Measurements from ENCODE around the gene ADAMTS20. TPM values are rescaled to one million over a fixed set of nuclear protein-coding genes. Genes with fewer than 3 reads are reported as not detected.

The ADAMTS20 gene
- total RNA-seq, 4 donors from 2014 or later = not detected

GRCh38 chr12:43318021-43318420 is 234.0 kb downstream of the ADAMTS20 start:
- DNase-seq (ENCODE audit: low spot score in 2 of 2) = no peak
- Histone ChIP-seq H3K4me3 (no peak overlapping the region), H3K27ac (no peak overlapping the region), H3K27me3 (no peaks in the 10 kb centered on the region), H3K9me3 (no peaks in the 10 kb centered on the region), H3K36me3 (no peaks in the 10 kb centered on the region), H3K4me1 (no peaks in the 10 kb centered on the region)
- no peak for TF ChIP-seq CTCF (IDR thresholded peaks at IDR 0.05)
- TF ChIP-seq POLR2AphosphoS5 (IDR thresholded peaks at IDR 0.05) = no peak
- no peak for TF ChIP-seq POLR2A (IDR thresholded peaks at IDR 0.05)
- no peak for TF ChIP-seq EP300 (IDR thresholded peaks at IDR 0.05)
- WGBS = 67% methylated on average over 4 of the region's 4 CpGs

GRCh38 chr12:43317156-43317555 is 234.8 kb downstream of the ADAMTS20 start:
- H3K27ac ChIP-seq = no peak overlapping the region
- no peaks in the 10 kb centered on the region for H3K36me3 ChIP-seq

GRCh38 chr12:43316520-43316919 is 235.5 kb downstream of the ADAMTS20 start:
- Histone ChIP-seq H3K4me3 (no peak overlapping the region), H3K27me3 (no peaks in the 10 kb centered on the region), H3K9me3 (no peaks in the 10 kb centered on the region), H3K36me3 (no peaks in the 10 kb centered on the region), H3K4me1 (no peaks in the 10 kb centered on the region), H3K27ac (no peak overlapping the region)
- DNase-seq (ENCODE audit: low spot score in 2 of 2) = no peak
- TF ChIP-seq POLR2A (IDR thresholded peaks at IDR 0.05) = no peak
- no peak for TF ChIP-seq EP300 (IDR thresholded peaks at IDR 0.05)
- no peak for TF ChIP-seq POLR2AphosphoS5 (IDR thresholded peaks at IDR 0.05)
- TF ChIP-seq CTCF (IDR thresholded peaks at IDR 0.05) = no peak
- WGBS = 86% methylated on average over 1 of the region's 1 CpG

More at GRCh38 chr12:43317156-43317555, 234.8 kb downstream of the ADAMTS20 start:
- 73% methylated on average over 3 of the region's 3 CpGs for WGBS
- Histone ChIP-seq H3K9me3 (no peaks in the 10 kb centered on the region), H3K4me3 (no peak overlapping the region), H3K4me1 (no peaks in the 10 kb centered on the region), H3K27me3 (no peaks in the 10 kb centered on the region)
- DNase-seq (ENCODE audit: low spot score in 2 of 2) = no peak
- no peak for TF ChIP-seq EP300 (IDR thresholded peaks at IDR 0.05)
- TF ChIP-seq CTCF (IDR thresholded peaks at IDR 0.05) = no peak
- no peak for TF ChIP-seq POLR2AphosphoS5 (IDR thresholded peaks at IDR 0.05)
- no peak for TF ChIP-seq POLR2A (IDR thresholded peaks at IDR 0.05)

- Histone ChIP-seq H3K27me3 (no peaks in the 10 kb centered on the region), H3K36me3 (no peaks in the 10 kb centered on the region), H3K4me1 (no peaks in the 10 kb centered on the region), H3K27ac (no peak overlapping the region), H3K9me3 (no peaks in the 10 kb centered on the region), H3K4me3 (no peak overlapping the region)
- TF ChIP-seq CTCF (IDR thresholded peaks at IDR 0.05) = no peak
- no peak for TF ChIP-seq POLR2AphosphoS5 (IDR thresholded peaks at IDR 0.05)
- TF ChIP-seq POLR2A (IDR thresholded peaks at IDR 0.05) = no peak
- TF ChIP-seq EP300 (IDR thresholded peaks at IDR 0.05) = no peak
- no peak for DNase-seq (ENCODE audit: low spot score in 2 of 2)
Measured at GRCh38 chr12:43315961-43316360, 236.0 kb downstream of the ADAMTS20 start.

GRCh38 chr12:43312991-43313505 is 239.0 kb downstream of the ADAMTS20 start:
- no peaks in the 10 kb centered on the region for H3K27me3 ChIP-seq
- no peak overlapping the region for H3K4me3 ChIP-seq
- WGBS = 73% methylated on average over 4 of the region's 4 CpGs
- no peak for TF ChIP-seq POLR2A (IDR thresholded peaks at IDR 0.05)
- no peak for TF ChIP-seq POLR2AphosphoS5 (IDR thresholded peaks at IDR 0.05)
- no peak for TF ChIP-seq EP300 (IDR thresholded peaks at IDR 0.05)
- TF ChIP-seq CTCF (IDR thresholded peaks at IDR 0.05) = no peak
- no peak overlapping the region for H3K27ac ChIP-seq
- no peak for DNase-seq (ENCODE audit: low spot score in 2 of 2)
- no peaks in the 10 kb centered on the region for H3K4me1 ChIP-seq
- H3K36me3 ChIP-seq = no peaks in the 10 kb centered on the region
- H3K9me3 ChIP-seq = no peaks in the 10 kb centered on the region
